Activated CD4-positive, alpha-beta T cell treated with anti-CD3 and anti-CD28 coated beads, Interleukin-2, amount 10 ng/mL, durations not matched to agents 24 days and 14 days (primary cell): ENCODE measurements around the gene BBLN. TPM values are rescaled to one million over a fixed set of nuclear protein-coding genes. Genes with fewer than 3 reads are reported as not detected.

Source experiments
- DNase-seq: peaks from one replicate; pipeline ENCODE4 v3.0.0; 2022
- H3K27ac Mint-ChIP-seq: one replicate; pipeline ENCODE4 v1.8.0; 2022; ENCODE audit warnings: mild to moderate bottlenecking, mixed read lengths
- H3K27me3 Mint-ChIP-seq: one replicate; pipeline ENCODE4 v1.8.0; 2022; ENCODE audit warnings: mixed read lengths
- H3K36me3 Mint-ChIP-seq: one replicate; pipeline ENCODE4 v1.8.0; 2022; ENCODE audit warnings: low read depth, mild to moderate bottlenecking, mixed read lengths
- H3K4me1 Mint-ChIP-seq: one replicate; pipeline ENCODE4 v1.8.0; 2021; ENCODE audit warnings: mixed read lengths
- H3K4me3 Mint-ChIP-seq: one replicate; pipeline ENCODE4 v1.8.0; 2022; ENCODE audit warnings: mild to moderate bottlenecking, moderate library complexity, mixed read lengths
- H3K9me3 Mint-ChIP-seq: one replicate; pipeline ENCODE4 v1.8.0; 2021; ENCODE audit warnings: mixed read lengths
- intact Hi-C: fragments of 100-400 bp; cut with micrococcal nuclease; formaldehyde crosslinking; loops from one replicate; pipeline ENCODE4 v1.15.1; 2023
- total RNA-seq: library from RNA; stranded (reverse); gene quantifications from 2 replicates; pipeline ENCODE4 v1.2.3, GENCODE V29; 2022

The BBLN gene
- total RNA-seq, 1 donor from 2014 or later, result 91.4 TPM

DNA sequence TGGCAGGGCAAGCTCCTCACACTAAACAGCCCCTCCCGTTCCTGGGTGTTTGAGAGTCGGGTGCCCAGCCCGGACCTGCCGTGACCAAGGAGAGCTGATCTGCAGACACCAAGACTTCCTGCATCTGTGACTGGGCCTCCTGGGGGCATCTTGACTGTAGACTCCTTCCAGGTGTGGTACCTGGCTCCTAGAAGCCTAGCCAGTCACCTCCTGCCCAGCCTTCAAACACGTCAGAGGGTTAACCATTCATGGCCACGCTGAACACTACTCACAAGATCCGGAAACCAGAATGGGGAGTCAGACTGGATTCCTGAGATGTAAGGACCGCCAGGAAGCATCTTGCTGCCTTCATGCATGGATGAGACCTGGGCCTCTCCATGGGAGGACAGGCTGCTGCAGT lies 14.5 kb upstream of the BBLN start:
- no peak for DNase-seq
- H3K27ac Mint-ChIP-seq, result no peak overlapping the region
- intact Hi-C loops, result no loop called here

DNA sequence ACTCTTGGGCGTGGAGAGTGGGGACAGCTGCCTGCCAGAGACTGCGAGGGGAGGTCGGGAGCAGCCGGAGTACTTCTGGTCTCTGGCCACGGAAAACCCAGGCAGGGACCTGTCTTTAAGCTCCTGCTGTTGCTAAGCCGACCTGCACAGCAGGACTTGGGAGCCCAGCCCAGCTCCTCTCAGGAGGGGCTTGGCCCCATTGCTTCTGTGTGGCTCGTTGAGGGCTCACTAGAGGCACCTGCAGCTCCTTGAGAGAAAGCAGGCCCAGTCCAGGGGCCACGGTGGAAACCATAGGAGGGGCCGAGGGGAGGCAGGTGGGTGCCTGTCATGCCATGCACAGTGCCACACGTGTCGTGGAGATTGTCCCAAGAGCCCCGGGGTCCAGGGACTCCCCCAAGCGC lies 14.1 kb upstream of the BBLN start:
- no peaks in the 10 kb centered on the region for H3K9me3 Mint-ChIP-seq
- intact Hi-C loops, result no loop called here
- H3K4me3 Mint-ChIP-seq, result no peak overlapping the region
- H3K4me1 Mint-ChIP-seq, result peaks cover 17% of the 10 kb centered on the region
- no peak overlapping the region for H3K27ac Mint-ChIP-seq
- no peak for DNase-seq
- H3K36me3 Mint-ChIP-seq, result no peaks in the 10 kb centered on the region
- H3K27me3 Mint-ChIP-seq, result no peaks in the 10 kb centered on the region

More for the DNA sequence above, 14.5 kb upstream of the BBLN start:
- H3K9me3 Mint-ChIP-seq, result no peaks in the 10 kb centered on the region
- H3K4me3 Mint-ChIP-seq, result no peak overlapping the region
- no peaks in the 10 kb centered on the region for H3K36me3 Mint-ChIP-seq
- H3K4me1 Mint-ChIP-seq, result peaks cover 14% of the 10 kb centered on the region
- H3K27me3 Mint-ChIP-seq, result no peaks in the 10 kb centered on the region

DNA sequence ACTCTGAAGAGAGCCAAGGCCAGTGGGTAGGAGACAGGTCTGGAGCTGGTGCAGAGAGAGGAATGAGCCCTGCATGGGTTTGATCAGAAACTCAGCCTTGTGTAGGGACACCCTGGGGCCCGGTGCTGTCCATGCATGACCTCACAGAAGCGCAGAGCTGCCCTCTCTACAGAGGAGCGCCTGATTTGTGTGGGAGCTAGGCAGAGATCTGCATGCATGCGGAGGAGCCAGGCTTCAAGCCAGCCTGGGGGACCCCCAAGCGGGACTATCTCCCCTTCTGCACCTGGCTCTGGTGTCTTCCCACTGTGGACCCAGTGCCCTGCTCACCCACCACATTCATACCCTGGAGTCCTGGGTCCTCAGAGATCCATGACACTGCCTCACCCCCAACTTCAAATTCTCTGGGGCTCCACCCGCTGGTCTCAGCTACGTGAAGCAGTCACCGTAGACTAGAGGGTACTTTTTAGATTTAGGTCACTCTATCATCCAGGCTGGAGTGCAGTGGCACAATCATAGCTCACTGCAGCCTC lies 13.4 kb upstream of the BBLN start:
- H3K27me3 Mint-ChIP-seq, result no peaks in the 10 kb centered on the region
- H3K27ac Mint-ChIP-seq, result no peak overlapping the region
- H3K4me1 Mint-ChIP-seq, result peaks cover 16% of the 10 kb centered on the region
- H3K36me3 Mint-ChIP-seq, result no peaks in the 10 kb centered on the region
- H3K9me3 Mint-ChIP-seq, result no peaks in the 10 kb centered on the region
- intact Hi-C loops, result no loop called here
- no peak overlapping the region for H3K4me3 Mint-ChIP-seq
- DNase-seq, result no peak

GRCh38 chr9:128148509-128149000 lies 11.5 kb upstream of the BBLN start:
- H3K9me3 Mint-ChIP-seq, result no peaks in the 10 kb centered on the region
- H3K27ac Mint-ChIP-seq, result no peak overlapping the region
- H3K36me3 Mint-ChIP-seq, result no peaks in the 10 kb centered on the region
- no peak overlapping the region for H3K4me3 Mint-ChIP-seq
- no peaks in the 10 kb centered on the region for H3K27me3 Mint-ChIP-seq
- intact Hi-C loops, result no loop called here
- DNase-seq, result no peak
- peaks cover 4% of the 10 kb centered on the region for H3K4me1 Mint-ChIP-seq

DNA sequence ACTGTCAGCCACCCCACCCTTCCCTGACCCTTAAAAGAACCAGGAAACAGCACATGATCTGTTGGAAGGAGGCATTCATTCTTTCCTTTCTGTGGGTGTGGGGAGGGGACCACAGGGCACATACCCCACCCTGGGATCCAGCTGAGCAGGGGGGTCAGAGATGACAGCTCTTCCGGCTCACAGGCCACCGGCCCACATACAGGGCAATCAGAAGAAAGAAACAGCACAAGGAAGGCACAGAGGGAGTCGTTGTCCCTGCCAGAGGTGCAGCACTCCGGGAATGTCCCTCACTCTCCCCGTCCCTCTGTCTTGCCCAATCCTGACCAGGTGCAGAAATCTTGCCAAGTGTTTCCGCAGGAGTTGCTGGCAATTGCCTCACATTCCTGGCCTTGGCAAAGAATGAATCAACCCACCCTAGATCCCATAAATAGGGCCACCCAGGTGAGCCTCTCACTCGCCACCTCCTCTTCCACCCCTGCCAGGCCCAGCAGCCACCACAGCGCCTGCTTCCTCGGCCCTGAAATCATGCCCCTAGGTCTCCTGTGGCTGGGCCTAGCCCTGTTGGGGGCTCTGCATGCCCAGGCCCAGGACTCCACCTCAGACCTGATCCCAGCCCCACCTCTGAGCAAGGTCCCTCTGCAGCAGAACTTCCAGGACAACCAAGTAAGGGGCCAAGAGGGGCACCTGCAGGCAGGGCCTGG lies 10.9 kb upstream of the BBLN start, which contains the start of gene LCN2:
Gene LCN2 (plus strand): TSS at position 453 of the 701 bp plus-strand sequence. CDS start 73 bp downstream, at position 526.
- H3K4me1 Mint-ChIP-seq, result peaks cover 3% of the 10 kb centered on the region

DNA sequence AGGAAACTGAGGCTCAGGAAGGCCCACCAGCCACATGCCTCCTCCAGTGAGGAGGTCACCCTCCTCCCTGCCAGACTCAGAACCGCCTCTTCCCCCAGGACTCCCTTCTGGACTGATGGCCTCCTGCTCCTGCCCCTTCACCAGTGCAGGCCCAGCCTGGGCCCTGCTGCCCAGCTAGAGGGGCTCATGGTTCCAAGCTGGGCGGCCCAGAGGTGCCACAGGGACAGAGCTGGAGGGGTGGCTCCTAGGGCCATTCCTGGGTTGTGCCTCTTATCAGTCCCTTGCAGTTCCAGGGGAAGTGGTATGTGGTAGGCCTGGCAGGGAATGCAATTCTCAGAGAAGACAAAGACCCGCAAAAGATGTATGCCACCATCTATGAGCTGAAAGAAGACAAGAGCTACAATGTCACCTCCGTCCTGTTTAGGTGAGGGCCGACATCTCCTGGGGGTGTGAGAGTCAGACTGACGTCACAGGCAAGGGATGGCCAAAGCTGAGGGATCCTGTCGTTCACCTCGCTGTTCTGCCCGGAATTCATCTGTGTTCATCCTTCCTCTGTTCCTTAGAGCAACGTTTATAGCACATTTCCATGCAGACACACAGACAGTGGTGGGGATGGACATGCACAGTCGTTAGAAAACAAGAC lies 10.0 kb upstream of the BBLN start:
- Mint-ChIP-seq H3K4me1 (peaks cover 3% of the 10 kb centered on the region), H3K36me3 (no peaks in the 10 kb centered on the region), H3K9me3 (no peaks in the 10 kb centered on the region), H3K4me3 (no peak overlapping the region), H3K27ac (peak overlapping the region; percentile 20), H3K27me3 (no peaks in the 10 kb centered on the region)
- intact Hi-C loops, result no loop called here
- no peak for DNase-seq

More for the DNA sequence above, 10.9 kb upstream of the BBLN start, which contains the start of gene LCN2:
- no peak for DNase-seq
- H3K4me3 Mint-ChIP-seq, result no peak within 1 kb of the TSS
- no peaks in the 10 kb centered on the region for H3K27me3 Mint-ChIP-seq
- intact Hi-C loops, result no loop called here
- H3K27ac Mint-ChIP-seq, result peak within 1 kb of the TSS; percentile 20
- H3K36me3 Mint-ChIP-seq, result no peaks in the 10 kb centered on the region
- H3K9me3 Mint-ChIP-seq, result no peaks in the 10 kb centered on the region

GRCh38 chr9:128150594-128151308 lies 9.3 kb upstream of the BBLN start:
- Mint-ChIP-seq H3K4me3 (no peak overlapping the region), H3K9me3 (no peaks in the 10 kb centered on the region), H3K4me1 (peaks cover 3% of the 10 kb centered on the region), H3K27me3 (no peaks in the 10 kb centered on the region), H3K27ac (no peak overlapping the region), H3K36me3 (no peaks in the 10 kb centered on the region)
- intact Hi-C loops, result no loop called here
- DNase-seq, result peak; percentile 70

- peaks cover 3% of the 10 kb centered on the region for H3K4me1 Mint-ChIP-seq
- no peaks in the 10 kb centered on the region for H3K36me3 Mint-ChIP-seq
- no peak overlapping the region for H3K27ac Mint-ChIP-seq
- DNase-seq, result no peak
- intact Hi-C loops, result no loop called here
- no peak overlapping the region for H3K4me3 Mint-ChIP-seq
- H3K9me3 Mint-ChIP-seq, result no peaks in the 10 kb centered on the region
- H3K27me3 Mint-ChIP-seq, result no peaks in the 10 kb centered on the region
Observed at GRCh38 chr9:128151309-128152132, 8.5 kb upstream of the BBLN start.

GRCh38 chr9:128152133-128153059 lies 7.7 kb upstream of the BBLN start:
- H3K9me3 Mint-ChIP-seq, result no peaks in the 10 kb centered on the region
- peaks cover 3% of the 10 kb centered on the region for H3K4me1 Mint-ChIP-seq
- H3K27ac Mint-ChIP-seq, result no peak overlapping the region
- no peak for DNase-seq
- no peaks in the 10 kb centered on the region for H3K36me3 Mint-ChIP-seq
- intact Hi-C loops, result no loop called here
- H3K4me3 Mint-ChIP-seq, result no peak overlapping the region
- H3K27me3 Mint-ChIP-seq, result no peaks in the 10 kb centered on the region

GRCh38 chr9:128153060-128153946 lies 6.8 kb upstream of the BBLN start:
- Mint-ChIP-seq H3K4me1 (peaks cover 3% of the 10 kb centered on the region), H3K36me3 (no peaks in the 10 kb centered on the region), H3K4me3 (no peak overlapping the region), H3K9me3 (no peaks in the 10 kb centered on the region), H3K27me3 (no peaks in the 10 kb centered on the region), H3K27ac (no peak overlapping the region)
- no peak for DNase-seq
- intact Hi-C loops, result no loop called here

DNA sequence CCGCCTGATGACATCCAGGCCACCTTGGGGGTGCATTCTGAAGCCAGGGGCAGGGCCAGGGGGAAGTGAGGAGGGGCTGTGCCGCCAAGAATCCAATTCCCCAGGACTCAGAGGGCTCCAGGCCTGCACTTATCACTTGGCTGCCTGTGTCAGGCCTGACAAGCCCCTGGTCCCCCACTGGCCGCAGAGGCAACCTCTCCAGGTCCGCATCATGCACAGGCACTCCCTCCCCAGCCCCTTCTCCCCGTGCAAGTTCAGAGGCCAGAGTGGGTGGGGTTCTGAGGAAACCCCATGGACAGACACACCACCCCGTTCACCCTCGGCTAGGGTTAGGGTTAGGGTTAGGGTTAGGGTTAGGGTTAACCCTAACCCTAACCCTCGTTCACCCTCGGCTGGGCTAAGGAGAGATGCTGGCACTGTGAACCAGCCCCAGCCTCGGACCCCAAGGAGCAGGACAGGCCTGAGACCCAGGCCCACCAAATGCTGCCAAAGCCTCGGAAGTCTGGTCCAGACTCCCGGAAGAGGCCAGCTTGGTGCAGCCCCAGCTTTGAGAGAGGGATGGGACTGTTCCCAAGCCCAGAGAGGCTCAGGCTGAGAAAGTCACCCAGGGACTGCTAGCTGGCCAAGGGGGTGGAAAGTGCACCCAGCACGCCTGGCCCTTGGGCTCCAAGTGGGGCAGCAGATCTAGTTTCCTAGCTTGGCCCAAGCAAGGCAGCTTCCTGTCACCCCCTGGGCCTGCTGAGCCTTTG lies 5.9 kb upstream of the BBLN start:
- Mint-ChIP-seq H3K9me3 (no peaks in the 10 kb centered on the region), H3K4me3 (no peak overlapping the region), H3K36me3 (no peaks in the 10 kb centered on the region), H3K4me1 (peaks cover 3% of the 10 kb centered on the region), H3K27ac (no peak overlapping the region), H3K27me3 (no peaks in the 10 kb centered on the region)
- intact Hi-C loops, result no loop called here
- DNase-seq, result no peak
